GM19099 (cell line): Measurements from ENCODE around the gene ZNF627.

Experiments
- POLR2A ChIP-seq: IDR thresholded peaks from 3 replicates; pipeline ENCODE4 v1.6.1; 2011; ENCODE audit warnings: low read depth; ENCODE audit not compliant: insufficient read length; ENCODE audit errors: extremely low read depth

The ZNF627 gene

DNA sequence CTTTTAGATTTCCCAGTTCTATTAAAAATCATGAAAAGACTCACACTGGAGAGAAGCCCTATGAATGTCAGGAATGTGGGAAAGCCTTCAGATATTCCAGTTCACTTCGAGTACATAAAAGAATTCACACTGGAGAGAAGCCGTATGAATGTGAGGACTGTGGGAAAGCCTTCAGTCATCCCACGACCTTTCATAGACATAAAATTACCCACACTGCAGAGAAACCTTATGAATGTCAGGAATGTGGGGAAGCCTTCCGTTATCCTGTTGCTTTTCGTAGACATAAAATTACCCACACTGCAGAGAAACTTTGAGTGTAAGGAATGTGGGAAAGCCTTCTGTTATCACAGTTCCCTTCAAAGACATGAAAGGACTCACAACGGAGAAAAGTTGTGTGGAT, 55.2 kb downstream of the ZNF627 start:
- TF ChIP-seq POLR2A = no peak

- TF ChIP-seq POLR2A = no peak
These were observed 59.3 kb downstream of the ZNF627 start for GRCh38 chr19:11656535-11656934.

DNA sequence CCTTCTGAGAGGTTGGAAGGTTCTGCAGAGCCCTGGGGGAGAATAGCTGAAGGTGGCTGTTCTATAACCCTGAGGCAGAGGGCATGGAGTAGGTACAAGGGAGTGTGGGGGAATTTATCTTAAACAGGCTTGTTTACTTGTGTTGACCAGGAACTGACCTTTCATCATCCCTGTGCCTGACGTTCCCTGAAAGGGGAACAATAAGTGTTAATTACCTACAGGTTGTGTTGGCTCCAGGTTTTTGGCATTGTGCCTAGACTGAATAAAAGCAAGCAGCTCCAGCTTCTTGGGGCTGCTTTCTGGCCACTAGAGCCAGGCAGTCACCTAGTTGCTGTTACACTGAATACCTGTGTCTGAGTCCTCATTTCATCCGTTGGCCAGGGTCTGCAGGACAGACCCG, 60.0 kb downstream of the ZNF627 start:
- TF ChIP-seq POLR2A = no peak

- no peak for TF ChIP-seq POLR2A
These were observed 61.7 kb downstream of the ZNF627 start for GRCh38 chr19:11658970-11659369.

- no peak for TF ChIP-seq POLR2A
These were observed 62.3 kb downstream of the ZNF627 start for GRCh38 chr19:11659612-11660011.

GRCh38 chr19:11662278-11662677, 65.0 kb downstream of the ZNF627 start:
- no peak for TF ChIP-seq POLR2A

DNA sequence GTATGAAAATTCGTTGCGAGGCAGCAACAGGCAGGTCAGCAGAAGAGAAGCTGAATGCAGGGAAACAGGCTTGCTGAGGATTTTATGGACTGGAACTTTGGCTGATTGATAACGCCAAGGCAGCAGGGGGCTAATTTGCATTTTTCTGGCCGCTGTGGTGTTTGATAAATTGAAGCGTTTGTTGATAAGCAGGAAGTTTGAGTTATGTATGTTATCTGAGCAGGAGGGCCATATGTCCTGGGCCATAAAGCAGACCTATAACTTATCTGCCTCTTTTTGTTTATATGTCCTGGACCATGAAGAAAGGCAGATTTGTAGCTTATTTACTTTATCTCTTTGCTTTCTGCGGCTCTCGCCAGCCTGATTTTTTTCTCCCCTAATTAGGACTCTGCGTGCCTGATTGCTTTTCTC, 65.9 kb downstream of the ZNF627 start:
- TF ChIP-seq POLR2A = no peak
